Ramos (cell line): ENCODE measurements around the gene P3R3URF.

Experiments used
- in situ Hi-C: fragments of 300-500 bp; cut with MboI; formaldehyde crosslinking; loops from one replicate; pipeline ENCODE4 v1.14.3; 2022; ENCODE audit warnings: low sequenced_read_pairs; ENCODE audit not compliant: unreplicated experiment

P3R3URF gene

DNA sequence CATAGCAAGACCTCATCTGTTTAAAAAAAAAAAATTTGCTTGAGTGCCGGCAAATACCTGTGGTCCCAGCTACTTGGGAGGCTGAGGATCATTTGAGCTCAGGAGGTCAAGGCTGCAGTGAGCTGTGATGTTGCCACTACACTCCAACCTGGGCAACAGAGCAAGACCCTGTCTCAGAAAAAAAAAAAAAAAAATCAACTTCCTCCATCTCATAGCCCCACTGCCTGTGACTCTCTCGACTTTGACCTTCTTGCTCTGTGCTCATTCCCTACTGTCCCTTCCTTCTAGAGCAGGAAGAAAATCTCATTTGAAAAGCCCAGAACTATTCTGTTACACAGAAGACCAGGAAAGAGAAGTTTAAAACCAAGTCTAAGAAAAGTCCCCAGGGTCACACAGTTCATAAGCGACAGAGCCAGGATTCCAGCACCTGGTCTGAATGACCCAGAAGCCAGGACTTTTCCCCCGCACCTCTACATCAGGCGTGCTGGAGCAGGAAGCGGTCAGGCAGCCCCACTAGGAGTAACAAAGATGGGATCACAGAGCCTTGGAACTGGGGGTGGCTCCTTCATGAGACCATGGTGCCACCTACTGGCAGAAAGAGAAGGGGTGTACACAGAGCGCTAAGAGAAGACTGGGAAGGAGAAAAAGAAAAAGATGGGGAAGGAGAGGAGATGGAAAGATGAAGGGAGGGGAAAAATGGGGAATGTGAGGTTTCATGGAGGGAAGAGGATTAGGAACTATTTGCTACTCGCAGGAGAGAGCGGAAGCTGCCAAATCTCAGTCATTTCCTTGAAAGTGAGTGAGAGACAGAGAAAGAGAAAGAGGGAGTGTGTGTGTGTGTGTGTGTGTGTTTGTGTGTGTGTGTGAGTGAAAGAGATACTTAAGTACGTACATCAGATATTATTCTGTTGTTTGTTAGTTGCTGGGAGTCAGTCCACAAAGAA, 3.1 kb upstream of the P3R3URF start:
- in situ Hi-C loops: loop anchor here (5.0 kb wide), 1 partner anchor 142 kb away; no protein-coding TSS in a partner anchor

DNA sequence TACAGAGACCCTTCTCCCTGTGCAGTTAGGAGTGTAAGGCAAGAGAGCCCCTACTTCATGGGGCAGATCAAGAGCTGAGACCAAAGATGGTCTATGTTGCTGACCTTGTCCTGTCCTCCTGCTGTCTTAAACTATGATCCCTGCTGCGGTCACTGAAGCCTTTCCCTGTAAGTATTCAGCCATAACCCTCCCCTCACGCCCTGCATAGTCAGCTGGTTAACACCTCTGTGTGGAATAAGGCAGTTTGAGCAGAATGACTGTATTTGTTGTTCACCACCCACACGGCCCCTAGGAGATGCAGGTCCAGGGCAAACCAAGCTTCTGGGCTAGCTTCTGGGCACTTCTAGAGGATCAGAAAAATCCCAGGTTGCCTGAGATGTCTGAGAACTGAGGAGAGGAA, 1.0 kb downstream of the P3R3URF start:
- in situ Hi-C loops: loop anchor here (5.0 kb wide), 1 partner anchor 138 kb away; no protein-coding TSS in a partner anchor

DNA sequence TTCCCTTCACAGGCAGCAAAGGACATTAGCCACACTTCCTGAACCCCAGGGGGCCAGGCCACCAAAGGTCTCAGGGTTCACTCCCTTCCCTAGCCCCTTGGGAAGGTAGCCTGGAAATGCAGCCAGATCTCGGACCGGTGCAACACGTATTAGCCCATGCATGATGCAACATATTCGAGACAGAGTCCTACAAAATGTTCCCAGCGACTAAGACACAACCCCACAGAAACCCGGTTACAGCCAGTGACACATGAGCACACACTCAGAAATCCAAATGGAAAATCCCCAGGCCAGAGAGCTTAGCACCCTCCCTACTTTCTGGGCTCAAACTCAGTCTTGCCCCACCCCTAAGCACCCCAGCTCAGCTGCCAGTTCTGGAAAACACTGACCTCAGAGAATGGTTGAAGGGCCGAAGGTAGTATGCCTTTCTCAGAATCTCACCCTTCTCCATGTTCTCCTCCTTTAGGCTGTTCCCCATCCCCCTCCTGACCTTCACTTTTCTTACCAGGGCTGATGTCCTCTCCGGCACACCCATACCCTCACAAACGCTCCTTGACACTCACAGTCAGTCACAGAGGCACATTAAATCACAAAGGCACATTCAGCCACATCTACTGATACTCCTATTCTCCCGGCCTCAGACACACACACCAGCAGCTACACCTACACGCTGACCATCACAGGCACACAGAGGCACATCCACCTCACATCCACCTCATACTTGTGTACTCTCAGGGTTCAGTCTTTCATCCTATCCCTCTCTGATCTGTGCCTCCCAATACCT, 1.6 kb downstream of the P3R3URF start, which contains the start of gene TSPAN1:
Gene TSPAN1 (plus strand): TSS at position 640 of the 784 bp plus-strand sequence. CDS start 6,021 bp downstream, outside the sequence.
- in situ Hi-C loops: loop anchor here (5.0 kb wide), 1 partner anchor 137 kb away; no protein-coding TSS in a partner anchor

DNA sequence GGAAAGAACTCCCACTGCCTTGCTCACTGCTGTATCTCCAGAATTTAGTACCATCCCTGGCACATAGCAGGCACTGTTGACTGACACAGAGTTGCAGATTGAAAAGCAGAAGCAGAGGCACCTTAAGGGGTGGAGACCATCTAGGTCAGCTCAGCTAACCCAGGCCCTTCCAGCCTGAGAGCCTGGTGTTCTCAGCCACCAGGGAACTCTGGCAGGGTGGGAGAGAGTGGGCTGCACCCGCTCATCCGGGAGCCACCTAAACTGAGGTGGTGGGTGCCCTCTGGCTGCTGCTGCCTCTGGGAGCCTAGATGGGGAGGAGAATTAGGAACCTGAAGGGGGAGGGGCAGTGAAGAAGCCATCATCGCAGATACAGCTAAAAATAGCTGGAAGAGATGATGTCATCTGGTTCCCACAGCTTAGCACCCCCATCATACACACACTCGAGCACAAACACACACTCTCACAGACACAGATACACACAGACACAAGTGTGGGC, 2.9 kb downstream of the P3R3URF start:
- in situ Hi-C loops: no loop called here

DNA sequence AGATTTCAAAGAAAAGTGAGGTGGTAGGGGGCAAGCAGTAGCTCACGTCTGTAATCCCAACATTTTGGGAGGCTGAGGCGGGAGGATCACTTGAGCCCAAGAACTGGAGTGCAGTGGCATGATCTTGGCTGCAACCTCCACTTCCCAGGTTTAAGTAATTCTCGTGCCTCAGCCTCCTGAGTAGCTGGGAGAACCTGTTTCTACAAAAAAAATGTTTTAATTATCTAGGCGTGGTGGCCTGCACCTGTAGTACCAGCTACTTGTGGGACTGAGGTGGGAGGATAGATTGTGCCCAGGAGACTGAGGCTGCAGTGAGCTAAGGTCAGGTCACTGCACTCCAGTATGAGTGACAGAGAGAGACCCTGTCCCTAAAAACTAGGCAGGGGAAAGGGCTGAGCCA, 4.0 kb downstream of the P3R3URF start:
- in situ Hi-C loops: no loop called here

DNA sequence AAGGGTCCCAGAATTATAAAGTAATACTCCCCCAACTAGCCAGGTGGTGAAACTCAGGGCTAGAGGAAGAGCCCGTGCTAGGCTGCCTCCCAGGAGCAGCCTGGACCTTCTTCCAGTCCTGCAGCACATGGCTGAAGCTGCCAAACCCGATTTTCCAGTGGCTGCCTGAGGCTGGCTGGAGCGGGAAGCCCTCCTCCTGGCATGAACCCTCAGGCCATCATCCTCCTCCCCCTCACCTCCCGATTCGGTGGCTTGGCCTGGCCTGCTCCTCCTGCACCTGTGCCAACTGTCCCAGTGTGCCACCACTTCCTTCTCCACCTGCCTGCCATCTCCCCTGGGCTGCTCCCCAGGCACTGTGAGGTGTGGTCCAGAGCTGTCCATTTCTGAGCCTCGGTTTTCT, 4.4 kb downstream of the P3R3URF start:
- in situ Hi-C loops: no loop called here

DNA sequence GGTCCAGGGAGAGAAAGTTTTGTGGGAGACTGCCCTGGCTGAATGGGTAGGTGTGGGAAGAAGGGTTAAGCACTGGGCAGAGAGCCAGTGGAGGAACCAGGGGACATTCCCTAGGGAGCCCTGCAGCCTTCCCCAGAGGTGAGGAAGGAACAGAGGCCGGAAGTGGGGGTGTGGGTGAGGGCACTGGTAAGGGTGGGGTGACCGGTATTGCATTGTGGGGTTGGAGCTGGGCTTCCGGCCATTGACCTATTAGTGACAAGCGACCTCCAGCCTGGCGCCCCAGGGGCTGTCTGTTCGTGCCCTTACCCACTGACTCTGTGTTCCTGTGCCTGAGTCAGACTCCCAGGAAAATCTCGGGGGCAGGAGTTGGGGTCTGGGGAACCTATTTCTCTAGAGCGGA, 4.9 kb downstream of the P3R3URF start:
- in situ Hi-C loops: no loop called here

DNA sequence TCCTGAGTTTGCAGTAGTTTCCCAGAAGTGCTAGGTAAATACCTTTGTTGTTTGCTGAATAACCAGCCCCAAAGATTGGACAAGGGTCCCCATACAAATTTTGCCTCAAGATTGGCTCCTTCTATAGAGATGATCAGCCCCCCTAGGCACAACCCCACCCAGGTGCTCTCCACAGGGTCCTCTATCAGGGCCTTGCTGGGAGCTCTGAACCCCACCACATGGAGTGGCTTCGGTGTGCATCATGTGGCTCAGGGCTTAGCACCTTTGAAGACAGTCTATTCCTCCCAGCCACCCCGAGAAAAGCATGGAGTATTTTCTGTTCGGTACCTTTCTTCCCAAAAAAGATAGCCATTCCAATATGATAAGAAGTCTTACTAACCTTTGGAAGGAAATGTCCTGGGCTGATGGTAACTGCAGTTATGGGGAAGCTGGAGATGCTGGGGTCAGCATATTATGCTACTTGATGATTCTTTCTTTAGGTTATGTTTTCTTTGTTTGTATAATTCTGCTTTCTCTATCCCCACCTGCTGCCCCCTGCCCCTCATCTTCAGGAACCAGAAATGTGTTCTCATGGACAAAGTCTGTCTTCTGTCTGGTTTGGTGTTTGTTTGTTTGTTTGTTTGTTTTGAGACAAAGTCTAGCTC, 6.4 kb downstream of the P3R3URF start:
- in situ Hi-C loops: no loop called here

DNA sequence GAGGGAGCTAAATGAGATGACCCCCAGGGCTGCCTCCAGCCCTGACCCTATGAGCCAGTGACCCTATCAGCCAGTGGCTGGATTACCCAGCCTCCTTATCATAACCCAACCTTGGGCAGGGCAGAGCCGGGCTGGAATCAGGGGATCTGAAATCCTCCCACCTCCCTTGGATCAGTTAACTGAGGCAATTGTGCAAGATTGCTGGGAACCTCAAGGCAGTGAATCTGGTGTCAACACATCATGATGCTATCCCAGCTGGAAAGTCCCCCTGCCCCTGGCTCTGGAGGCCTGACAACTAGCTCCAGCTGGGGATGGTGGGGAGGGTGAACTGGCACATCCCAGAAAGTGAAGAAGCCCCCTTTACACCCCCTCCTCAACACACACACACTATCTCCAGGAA, 7.8 kb downstream of the P3R3URF start:
- in situ Hi-C loops: no loop called here

DNA sequence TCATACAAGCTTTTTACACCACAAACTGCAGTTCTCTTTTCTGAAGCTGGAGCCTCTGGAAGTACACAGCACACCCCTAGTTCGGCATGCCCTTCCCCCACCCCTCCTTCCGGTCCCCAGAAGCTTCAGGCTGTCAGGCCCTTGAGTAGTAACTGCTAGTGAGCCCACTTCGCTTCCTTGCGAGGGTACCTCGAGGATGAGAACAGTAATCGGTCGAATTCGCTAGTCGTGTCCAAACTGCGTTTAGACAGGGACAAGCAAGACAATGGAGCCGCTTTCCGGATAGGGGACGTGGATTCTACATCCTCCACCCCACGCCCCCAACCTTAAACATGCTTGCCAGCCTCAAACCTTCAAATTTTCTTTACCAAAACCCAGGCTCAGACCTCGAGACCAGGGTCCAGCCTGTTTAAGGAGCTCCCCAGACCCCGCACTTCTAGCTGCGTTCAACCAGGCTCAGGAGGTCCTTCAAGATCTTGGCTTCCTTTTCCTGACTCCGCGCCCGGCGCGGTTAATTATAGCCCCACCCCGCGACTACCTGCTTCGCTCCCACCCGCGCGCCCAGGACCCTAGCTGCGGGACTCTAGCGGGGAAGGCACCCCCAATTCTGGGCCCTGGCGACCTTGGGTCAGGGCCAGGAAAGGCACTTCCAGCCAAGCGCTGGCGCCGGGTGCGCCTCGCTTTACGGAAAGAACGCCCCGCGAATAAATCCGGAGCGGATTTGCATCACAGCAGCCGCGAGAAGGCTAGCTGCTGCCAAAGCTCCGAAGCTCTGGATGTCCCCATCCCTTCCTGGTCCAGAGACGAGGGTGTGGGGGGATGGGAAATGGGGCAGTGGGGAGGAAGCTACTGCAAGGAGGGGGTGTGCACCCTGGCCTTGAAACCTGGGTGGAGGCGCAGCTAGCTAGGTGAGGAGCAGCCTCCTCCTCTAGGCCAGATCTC, 9.5 kb downstream of the P3R3URF start:
- in situ Hi-C loops: no loop called here

DNA sequence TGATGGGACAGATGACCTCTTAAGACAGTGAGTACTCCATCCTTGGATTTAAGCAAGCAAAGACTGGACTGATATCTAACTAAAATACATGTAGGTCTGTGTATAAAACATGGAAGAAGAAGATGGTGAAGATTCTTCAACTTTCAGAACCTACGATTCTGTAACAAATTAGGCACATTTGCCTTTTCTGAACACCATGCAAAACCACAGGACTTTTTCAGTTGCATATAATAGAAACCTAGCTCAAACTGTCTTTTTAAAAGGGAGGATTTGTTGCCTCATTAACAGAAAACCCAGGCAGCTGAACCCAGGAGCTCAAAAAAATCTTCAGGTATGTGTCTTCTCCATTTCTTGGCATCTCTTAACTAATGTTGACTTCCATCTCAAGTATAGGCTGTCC, 16.1 kb downstream of the P3R3URF start:
- in situ Hi-C loops: no loop called here

DNA sequence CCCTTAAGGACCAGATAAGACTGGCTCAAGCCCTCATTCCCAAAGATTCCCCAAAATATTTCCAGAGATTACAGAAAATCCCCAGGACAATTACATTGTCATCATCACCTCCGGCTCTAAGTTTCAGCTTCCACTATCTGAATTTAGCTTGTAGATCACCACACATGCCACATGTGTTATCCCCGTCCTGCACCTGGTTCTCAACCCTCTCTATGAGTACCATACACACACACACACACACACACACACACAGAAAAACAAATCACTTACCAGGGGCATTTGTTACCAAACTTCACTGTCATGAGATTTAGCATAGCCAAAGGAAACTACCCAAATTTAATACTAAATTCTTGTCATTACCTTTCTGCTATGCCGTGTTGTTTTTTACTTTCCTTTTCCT, 16.8 kb downstream of the P3R3URF start:
- in situ Hi-C loops: no loop called here

DNA sequence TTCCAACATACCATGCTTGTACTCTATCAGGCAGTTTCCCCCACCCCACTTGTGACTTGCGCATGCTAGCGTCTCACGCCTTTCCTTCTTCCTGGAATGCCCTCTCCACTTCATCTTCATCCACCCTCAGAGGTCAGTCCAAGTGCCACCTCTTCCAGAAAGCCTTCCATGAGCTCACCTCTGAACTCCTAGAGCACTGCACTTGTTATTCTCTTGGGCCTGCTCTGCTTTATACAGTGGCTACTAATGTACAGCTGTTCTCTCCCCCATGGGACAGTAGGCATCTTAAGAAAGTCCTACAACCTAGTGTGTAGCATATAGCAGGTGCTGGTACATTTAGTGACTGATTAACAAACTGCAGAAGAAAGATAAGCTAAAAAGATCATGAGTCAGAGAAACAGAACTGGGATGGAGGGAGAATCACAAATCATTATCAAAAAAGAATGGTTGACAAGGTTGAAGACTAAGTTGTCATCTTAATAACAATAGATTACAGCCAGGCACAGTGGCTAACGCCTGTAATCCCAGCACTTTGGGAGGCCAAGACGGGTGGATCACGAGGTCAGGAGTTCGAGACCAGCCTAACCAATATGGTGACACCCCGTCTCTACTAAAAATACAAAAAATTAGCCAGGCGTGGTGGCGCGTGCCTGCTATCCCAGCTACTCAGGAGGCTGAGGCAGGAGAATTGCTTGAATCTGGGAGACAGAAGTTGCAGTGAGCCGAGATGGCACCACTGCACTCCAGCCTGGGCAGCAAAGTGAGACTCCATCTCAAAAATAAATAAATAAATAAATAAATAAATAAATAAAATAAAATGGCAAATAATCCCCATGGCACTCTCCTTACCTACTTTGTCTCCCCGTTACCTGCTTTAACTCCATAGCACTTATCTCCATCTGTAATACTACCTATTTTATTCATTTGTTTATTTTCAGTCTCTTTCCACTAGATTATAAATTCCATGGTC, 17.7 kb downstream of the P3R3URF start:
- in situ Hi-C loops: no loop called here

DNA sequence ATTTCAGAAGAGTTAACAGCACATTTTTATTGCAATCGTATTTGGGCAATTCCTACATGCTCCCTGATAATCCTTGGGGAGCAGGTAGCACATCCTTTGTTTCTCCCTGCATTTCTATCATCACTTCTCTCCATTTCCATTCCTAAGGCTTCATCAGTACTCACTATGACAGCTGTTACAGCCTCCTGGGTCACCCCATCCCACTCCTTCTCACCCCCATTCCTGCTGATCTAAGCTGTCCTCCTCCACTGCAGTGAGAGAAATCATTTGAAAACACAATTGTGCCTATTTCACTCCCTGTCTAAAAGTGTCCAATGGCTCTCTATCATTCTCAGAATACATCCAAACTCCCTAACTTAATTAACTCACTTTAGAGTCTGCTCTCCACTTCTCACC, 18.4 kb downstream of the P3R3URF start:
- in situ Hi-C loops: no loop called here

DNA sequence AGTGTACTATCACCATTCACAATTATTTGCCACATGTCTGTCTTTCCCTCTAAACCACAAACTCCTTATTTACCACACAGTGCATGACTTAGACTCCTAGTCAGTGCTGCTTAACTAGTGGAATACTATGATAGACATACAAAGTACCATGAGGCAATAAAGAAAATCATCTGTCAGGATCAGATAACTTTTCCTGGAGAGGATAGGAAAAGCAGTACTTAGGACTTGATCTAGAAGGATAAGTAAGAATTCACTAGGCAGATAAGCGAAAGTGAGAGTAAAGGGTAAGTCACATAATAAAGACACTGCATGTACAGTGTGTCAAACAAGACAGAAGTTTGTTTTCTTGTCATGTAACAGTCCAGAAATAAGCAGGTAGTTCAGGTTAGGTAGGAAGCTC, 22.6 kb downstream of the P3R3URF start:
- in situ Hi-C loops: no loop called here

DNA sequence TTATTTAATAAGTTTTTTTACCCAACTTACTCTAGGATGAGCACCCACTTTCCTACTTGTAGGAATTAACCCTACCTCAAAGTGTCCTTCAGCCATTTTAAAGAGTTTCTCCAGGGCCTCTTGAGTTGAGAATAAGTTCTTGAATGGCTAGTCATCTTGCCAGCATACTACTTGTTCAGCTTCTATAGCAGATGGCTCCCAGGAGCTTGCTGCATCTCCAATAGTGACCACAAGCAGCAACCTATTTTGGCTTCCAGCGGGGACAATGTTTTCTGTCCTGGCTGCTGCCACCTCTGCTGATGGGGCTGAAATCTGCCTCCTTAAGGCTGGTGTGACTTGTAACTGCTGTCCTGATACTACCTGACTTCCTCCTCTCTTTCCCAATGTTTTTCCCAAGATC, 23.1 kb downstream of the P3R3URF start:
- in situ Hi-C loops: no loop called here

DNA sequence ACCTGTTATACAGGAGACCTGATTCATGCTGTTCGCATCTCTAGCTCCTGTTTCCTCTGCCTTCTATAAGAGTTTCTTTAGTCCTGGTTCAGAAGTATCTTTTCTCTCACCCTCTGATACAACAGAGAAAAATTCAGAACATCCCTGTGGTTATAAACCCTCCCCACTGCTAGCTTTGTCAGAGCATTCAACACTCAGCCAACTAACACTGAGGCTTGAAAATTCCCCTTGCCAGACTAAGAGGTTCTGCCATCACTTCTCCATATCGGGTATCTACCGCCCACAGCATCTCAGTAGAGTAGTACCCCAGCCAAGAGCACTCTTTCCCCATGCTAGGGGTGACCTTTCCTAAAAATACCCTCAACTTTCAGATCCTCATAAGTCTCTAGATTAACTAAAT, 24.3 kb downstream of the P3R3URF start:
- in situ Hi-C loops: no loop called here

DNA sequence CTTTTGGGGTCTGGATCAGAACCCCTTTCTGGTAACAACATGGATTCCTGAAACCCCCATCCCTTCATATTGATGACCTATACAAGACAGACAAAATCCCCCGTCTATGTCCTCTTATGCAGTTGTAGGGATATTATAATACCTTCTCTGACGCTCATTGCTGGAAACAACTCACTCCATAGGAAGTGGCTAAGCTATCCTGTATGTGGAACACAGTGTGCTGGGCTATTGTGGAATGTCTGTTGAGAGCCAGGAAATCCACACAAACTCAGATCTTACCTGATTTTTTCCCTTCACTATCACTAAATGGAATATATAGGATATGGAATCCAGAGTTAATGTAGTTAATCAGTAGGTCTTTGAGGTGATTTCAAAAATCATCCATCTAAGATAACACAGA, 26.2 kb downstream of the P3R3URF start:
- in situ Hi-C loops: no loop called here
